ENCODE measurements around the gene GINS2.

GINS2 gene

GRCh38 chr16:85655216-85656129, 33.3 kb downstream of the GINS2 start:
- no peak for TF ChIP-seq POLR2A (IDR thresholded peaks at IDR 0.05; ENCODE audit: low read length)
- TF ChIP-seq GATA1 (IDR thresholded peaks at IDR 0.05; ENCODE audit: low read depth, low read length), result no peak
- no peak for DNase-seq

GRCh38 chr16:85654251-85655095, 34.3 kb downstream of the GINS2 start:
- no peak for TF ChIP-seq POLR2A (IDR thresholded peaks at IDR 0.05; ENCODE audit: low read length)
- TF ChIP-seq GATA1 (IDR thresholded peaks at IDR 0.05; ENCODE audit: low read depth, low read length), result no peak
- no peak for DNase-seq

GRCh38 chr16:85653290-85653891, 35.4 kb downstream of the GINS2 start:
- TF ChIP-seq POLR2A (IDR thresholded peaks at IDR 0.05; ENCODE audit: low read length), result no peak
- TF ChIP-seq GATA1 (IDR thresholded peaks at IDR 0.05; ENCODE audit: low read depth, low read length), result no peak
- DNase-seq, result no peak

GRCh38 chr16:85652431-85653221, 36.1 kb downstream of the GINS2 start:
- peak; percentile 75 to 81 for DNase-seq
- TF ChIP-seq POLR2A (IDR thresholded peaks at IDR 0.05; ENCODE audit: low read length), result no peak
- TF ChIP-seq GATA1 (IDR thresholded peaks at IDR 0.05; ENCODE audit: low read depth, low read length), result no peak

GRCh38 chr16:85651629-85652430, 36.9 kb downstream of the GINS2 start:
- no peak for TF ChIP-seq POLR2A (IDR thresholded peaks at IDR 0.05; ENCODE audit: low read length)
- no peak for TF ChIP-seq GATA1 (IDR thresholded peaks at IDR 0.05; ENCODE audit: low read depth, low read length)
- DNase-seq, result peak; percentile 46 to 47

- TF ChIP-seq GATA1 (IDR thresholded peaks at IDR 0.05; ENCODE audit: low read depth, low read length) (no peak), POLR2A (IDR thresholded peaks at IDR 0.05; ENCODE audit: low read length) (no peak)
These were observed 37.7 kb downstream of the GINS2 start for GRCh38 chr16:85650844-85651628.

GRCh38 chr16:85650135-85650843, 38.5 kb downstream of the GINS2 start:
- no peak for DNase-seq
- TF ChIP-seq POLR2A (IDR thresholded peaks at IDR 0.05; ENCODE audit: low read length) (no peak), GATA1 (IDR thresholded peaks at IDR 0.05; ENCODE audit: low read depth, low read length) (no peak)

More at GRCh38 chr16:85650844-85651628, 37.7 kb downstream of the GINS2 start:
- DNase-seq, result no peak

GRCh38 chr16:85649411-85650134, 39.2 kb downstream of the GINS2 start:
- no peak for DNase-seq
- TF ChIP-seq POLR2A (IDR thresholded peaks at IDR 0.05; ENCODE audit: low read length), result no peak

- no peak for DNase-seq
- TF ChIP-seq GATA1 (IDR thresholded peaks at IDR 0.05; ENCODE audit: low read depth, low read length) (no peak), POLR2A (IDR thresholded peaks at IDR 0.05; ENCODE audit: low read length) (no peak)
These were observed 39.9 kb downstream of the GINS2 start for GRCh38 chr16:85648805-85649204.

- DNase-seq, result no peak
- TF ChIP-seq POLR2A (IDR thresholded peaks at IDR 0.05; ENCODE audit: low read length) (no peak), GATA1 (IDR thresholded peaks at IDR 0.05; ENCODE audit: low read depth, low read length) (no peak)
These were observed 40.6 kb downstream of the GINS2 start for GRCh38 chr16:85648070-85648714.
